Cardiac septum (tissue), 1 donor: Measurements from ENCODE around the gene NUBP2. TPM values are rescaled to one million over a fixed set of nuclear protein-coding genes. Genes with fewer than 3 reads are reported as not detected.

Experiments used
- DNase-seq: peaks from one replicate; pipeline ENCODE4 v3.0.0-alpha.2; 2020; ENCODE audit warnings: low spot score
- intact Hi-C: fragments of 100-400 bp; cut with DNase I; formaldehyde crosslinking; loops from one replicate; pipeline ENCODE4 v1.14.0; 2022
- total RNA-seq: library from RNA; stranded (reverse); fragmentation: NEBNext Ultra II Directional; extraction: Animal tissue kit (Norgen Biotek cat#: 25700); gene quantifications from one replicate; pipeline ENCODE4 v1.2.1, GENCODE V29; 2021
- donor health status: DM: no; HTN: no; CAD: no.

The NUBP2 gene
- total RNA-seq, 1 donor from 2014 or later, result 32.3 TPM

- intact Hi-C loops, result no loop called here
- no peak for DNase-seq
These were observed 24.9 kb upstream of the NUBP2 start for GRCh38 chr16:1757714-1758461.

GRCh38 chr16:1758923-1759322 lies 23.8 kb upstream of the NUBP2 start:
- no peak for DNase-seq
- intact Hi-C loops, result no loop called here

- intact Hi-C loops, result no loop called here
- no peak for DNase-seq
These were observed 23.2 kb upstream of the NUBP2 start for GRCh38 chr16:1759511-1759910.

GRCh38 chr16:1760911-1761310 lies 21.8 kb upstream of the NUBP2 start:
- no peak for DNase-seq
- intact Hi-C loops, result no loop called here

GRCh38 chr16:1761751-1762150 lies 21.0 kb upstream of the NUBP2 start:
- DNase-seq, result no peak
- intact Hi-C loops, result no loop called here

GRCh38 chr16:1762196-1762878 lies 20.4 kb upstream of the NUBP2 start:
- intact Hi-C loops, result no loop called here
- no peak for DNase-seq

- DNase-seq, result no peak
- intact Hi-C loops, result no loop called here
These were observed 19.8 kb upstream of the NUBP2 start for GRCh38 chr16:1762879-1763520.

GRCh38 chr16:1763521-1764511 lies 18.9 kb upstream of the NUBP2 start:
- intact Hi-C loops, result no loop called here
- no peak for DNase-seq

GRCh38 chr16:1764971-1765370 lies 17.8 kb upstream of the NUBP2 start:
- no peak for DNase-seq
- intact Hi-C loops, result no loop called here

GRCh38 chr16:1765826-1766225 lies 16.9 kb upstream of the NUBP2 start:
- intact Hi-C loops, result no loop called here

GRCh38 chr16:1766231-1766630 lies 16.5 kb upstream of the NUBP2 start:
- intact Hi-C loops, result no loop called here
- no peak for DNase-seq

More at GRCh38 chr16:1765826-1766225, 16.9 kb upstream of the NUBP2 start:
- DNase-seq, result no peak

- intact Hi-C loops, result no loop called here
- DNase-seq, result no peak
These were observed 16.1 kb upstream of the NUBP2 start for GRCh38 chr16:1766701-1767100.

- intact Hi-C loops, result no loop called here
- DNase-seq, result no peak
These were observed 15.4 kb upstream of the NUBP2 start for GRCh38 chr16:1767116-1767994.

GRCh38 chr16:1768061-1768766 lies 14.5 kb upstream of the NUBP2 start:
- no peak for DNase-seq
- intact Hi-C loops, result no loop called here

- intact Hi-C loops, result no loop called here
- no peak for DNase-seq
These were observed 13.9 kb upstream of the NUBP2 start for GRCh38 chr16:1768767-1769401.

- no peak for DNase-seq
- intact Hi-C loops, result loop anchor here (5.0 kb wide), 1 partner anchor 62 kb away; the partner anchor contains the start of gene MAPK8IP3
These were observed 13.1 kb upstream of the NUBP2 start for GRCh38 chr16:1769402-1770300.
